GM12873 (cell line): ENCODE measurements around the gene SLC16A8.

Experiments used
- CTCF ChIP-seq: IDR thresholded peaks from 2 replicates; pipeline ENCODE4 v1.5.1; 2012; ENCODE audit warnings: low read depth, mild to moderate bottlenecking, moderate library complexity, low read length, control low read depth; ENCODE audit not compliant: insufficient read depth; ENCODE audit errors: missing control alignments

SLC16A8 gene

GRCh38 chr22:38078046-38078840 is 5.7 kb downstream of the SLC16A8 start:
- no peak for TF ChIP-seq CTCF

- TF ChIP-seq CTCF = no peak
Observed at GRCh38 chr22:38077595-38077994, 6.4 kb downstream of the SLC16A8 start.

- no peak for TF ChIP-seq CTCF
Observed at GRCh38 chr22:38077096-38077495, 6.9 kb downstream of the SLC16A8 start.

GRCh38 chr22:38075961-38076360 is 8.0 kb downstream of the SLC16A8 start:
- TF ChIP-seq CTCF = no peak

- TF ChIP-seq CTCF = no peak
Observed at GRCh38 chr22:38075105-38075825, 8.7 kb downstream of the SLC16A8 start.

GRCh38 chr22:38074181-38075104 is 9.5 kb downstream of the SLC16A8 start:
- TF ChIP-seq CTCF = no peak
